B cell (primary cell): ENCODE results near the gene PEPD. TPM values are rescaled to one million over a fixed set of nuclear protein-coding genes. Genes with fewer than 3 reads are reported as not detected.

Experiments
- ATAC-seq: fragments of 200-7000 bp; cut with Tn5 transposase; one replicate; pipeline ENCODE4 v1.10.0; 2021; ENCODE audit warnings: low read depth, mild to moderate bottlenecking, moderate number of reproducible peaks, moderate library complexity
- CTCF ChIA-PET: fragments of 350-600 bp; sonication (Branson Sonifier 250); formaldehyde crosslinking; loops from one replicate; lab custom pipeline; 2021; ENCODE audit warnings: antibody characterized with exemption, inconsistent platforms; lab: Charles Lee
- POLR2A ChIA-PET: fragments of 350-600 bp; sonication (Branson Sonifier 250); formaldehyde crosslinking; loops from one replicate; lab custom pipeline; 2021; ENCODE audit warnings: antibody characterized with exemption; lab: Charles Lee
- DNase-seq: peaks from one replicate; pipeline ENCODE4 v3.0.0; 2013
- H2AFZ ChIP-seq: 2 replicates; pipeline ENCODE4 v1.6.1; 2012; ENCODE audit warnings: mild to moderate bottlenecking, low read depth, low read length; ENCODE audit not compliant: insufficient read depth, poor library complexity, severe bottlenecking
- H3K27ac ChIP-seq, 2 donors: 1 replicate in 1 of 2; 2 replicates in 1 of 2; pipeline ENCODE4 v1.5.1; 2012 to 2013; ENCODE audit warnings: low read length in 2 of 2, mild to moderate bottlenecking in 2 of 2, moderate library complexity in 1 of 2
- H3K27me3 ChIP-seq, 4 experiments: fragments of 200-600 bp in 1 of 4; sonication (generic) in 1 of 4; replicated peaks in 1 of 4; 1 replicate in 2 of 4; 2 replicates in 2 of 4; pipeline versions ENCODE4 v1.6.1 to v1.7.0; 2013 to 2016; ENCODE audit warnings: low read length in 3 of 4, mild to moderate bottlenecking in 2 of 4, mixed read lengths in 1 of 4, moderate library complexity in 1 of 4; ENCODE audit not compliant: insufficient read depth in 4 of 4, control insufficient read depth in 3 of 4; ENCODE audit errors: control extremely low read depth in 1 of 4
- H3K36me3 ChIP-seq, 2 experiments: replicated peaks in 1 of 2; 1 replicate in 1 of 2; 2 replicates in 1 of 2; pipeline versions ENCODE4 v1.6.1 to v1.7.1; 2013; ENCODE audit warnings: low read length in 1 of 2; ENCODE audit not compliant: insufficient read depth in 2 of 2, control insufficient read depth in 1 of 2; ENCODE audit errors: control extremely low read depth in 1 of 2, extremely low read depth in 1 of 2
- H3K4me1 ChIP-seq, 2 donors: fragments of 200-600 bp in 1 of 2; sonication (generic) in 1 of 2; 1 replicate in 1 of 2; 2 replicates in 1 of 2; pipeline versions ENCODE4 v1.5.1 to v1.6.1; 2013 to 2017; ENCODE audit warnings: low read length in 2 of 2; ENCODE audit not compliant: control insufficient read depth in 2 of 2, insufficient read depth in 2 of 2
- H3K4me2 ChIP-seq: replicated peaks from 2 replicates; pipeline ENCODE3; 2012; ENCODE audit warnings: mild to moderate bottlenecking, low read depth, low read length; ENCODE audit not compliant: poor library complexity, severe bottlenecking
- H3K4me3 ChIP-seq, 5 experiments: fragments of 200-600 bp in 1 of 5; sonication (generic) in 1 of 5; 1 replicate in 3 of 5; 2 replicates in 2 of 5; pipeline versions ENCODE4 v1.5.1 to v1.7.0; 2011 to 2016; ENCODE audit warnings: low read length in 4 of 5, mild to moderate bottlenecking in 4 of 5, low read depth in 2 of 5, control low read depth in 1 of 5, moderate library complexity in 1 of 5; ENCODE audit not compliant: insufficient read depth in 1 of 5; ENCODE audit errors: control extremely low read depth in 1 of 5, extremely low read depth in 1 of 5
- H3K79me2 ChIP-seq: fragments of 200-600 bp; sonication (generic); one replicate; pipeline ENCODE4 v1.6.0; 2016; ENCODE audit warnings: low read length; ENCODE audit not compliant: control insufficient read depth, insufficient read depth
- H3K9ac ChIP-seq: fragments of 200-600 bp; sonication (generic); 2 replicates; pipeline ENCODE4 v1.6.1; 2017; ENCODE audit warnings: mild to moderate bottlenecking, low read length, moderate library complexity
- H3K9me3 ChIP-seq, 3 donors: one replicate each; pipeline versions ENCODE4 v1.6.1 to v1.7.1; 2013; ENCODE audit warnings: low read length in 2 of 3; ENCODE audit not compliant: control insufficient read depth in 2 of 3, insufficient read depth in 1 of 3; ENCODE audit errors: control extremely low read depth in 1 of 3
- H4K20me1 ChIP-seq: 2 replicates; pipeline ENCODE4 v1.6.0; 2012; ENCODE audit warnings: mild to moderate bottlenecking, low read length; ENCODE audit not compliant: insufficient read depth, control insufficient read depth, poor library complexity, severe bottlenecking
- H3K27ac Mint-ChIP-seq: one replicate; pipeline ENCODE4 v1.8.0; 2021; ENCODE audit warnings: mixed read lengths
- H3K27me3 Mint-ChIP-seq: one replicate; pipeline ENCODE4 v1.8.0; 2021; ENCODE audit warnings: mixed read lengths
- H3K4me1 Mint-ChIP-seq: one replicate; pipeline ENCODE4 v1.8.0; 2021; ENCODE audit warnings: mixed read lengths
- H3K4me3 Mint-ChIP-seq: one replicate; pipeline ENCODE4 v1.8.0; 2021; ENCODE audit warnings: mixed read lengths
- H3K9me3 Mint-ChIP-seq: one replicate; pipeline ENCODE4 v1.8.0; 2022; ENCODE audit warnings: mixed read lengths; ENCODE audit not compliant: insufficient read depth
- CTCF ChIP-seq: fragments of 200-600 bp; IDR thresholded peaks from one replicate; pipeline ENCODE4 v1.8.0; 2022; ENCODE audit warnings: antibody characterized with exemption, mild to moderate bottlenecking
- EZH2 ChIP-seq: IDR thresholded peaks from 2 replicates; pipeline ENCODE4 v1.6.1; 2012; ENCODE audit warnings: borderline replicate concordance, low read depth, mild to moderate bottlenecking, moderate library complexity, low read length; ENCODE audit not compliant: insufficient read depth, poor library complexity, severe bottlenecking
- WGBS: methylation state at CpG from one replicate; pipeline ENCODE4 v1.1.5; 2013; ENCODE audit warnings: missing lambda C conversion rate; ENCODE audit not compliant: insufficient coverage; 5-methylcytosine and 5-hydroxymethylcytosine counted together
- intact Hi-C: fragments of 100-400 bp; cut with micrococcal nuclease; formaldehyde crosslinking; loops from one replicate; pipeline ENCODE4 v1.10.0; 2022
- polyA plus RNA-seq: library from polyadenylated mRNA; depleted of rRNA; stranded (reverse); fragments of >200 nt; gene quantifications from 2 replicates; pipeline ENCODE4 v1.2.3, GENCODE V29; 2012
- total RNA-seq, 2 donors: library from RNA; stranded (reverse); fragments of 120-200 nt in 1 of 2; gene quantifications; 1 replicate in 1 of 2; 2 replicates in 1 of 2; pipeline versions ENCODE4 v1.2.3 to v1.2.4, GENCODE V29; 2013 to 2022

The PEPD gene
- total and polyA plus RNA-seq, 2 donors (not counting 1 experiment from before 2014, with no cell fraction given): 36.4 to 42.7 TPM

DNA sequence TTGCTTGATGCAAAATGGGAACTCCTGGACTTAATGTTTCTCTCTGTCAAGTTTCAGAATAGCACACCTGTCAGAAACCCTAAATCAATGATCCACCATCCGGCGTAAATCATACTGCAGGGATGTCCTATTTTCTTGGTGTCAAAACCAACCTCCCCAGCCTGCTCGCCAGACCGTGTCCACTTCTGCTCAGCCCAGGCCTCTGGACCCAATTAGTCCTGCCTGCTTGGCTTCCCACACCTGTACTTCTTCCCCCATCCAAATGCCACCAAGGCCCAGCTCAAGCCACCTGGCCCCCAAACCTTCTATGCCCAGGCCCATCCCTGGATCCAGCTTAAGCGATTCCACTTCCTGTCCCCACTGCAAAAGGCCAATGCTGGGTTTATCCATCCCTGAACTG is 25.1 kb upstream of the PEPD start:
- H3K27ac Mint-ChIP-seq: no peak overlapping the region
- DNase-seq: no peak
- H3K4me3 ChIP-seq: no peak overlapping the region
- H3K4me2 ChIP-seq: no peak overlapping the region
- no peak overlapping the region for H3K9ac ChIP-seq
- H3K4me1 ChIP-seq: no peaks in the 10 kb centered on the region
- H3K9me3 ChIP-seq: no peaks in the 10 kb centered on the region
- no peak overlapping the region for H2AFZ ChIP-seq
- H3K36me3 ChIP-seq: no peaks in the 10 kb centered on the region
- intact Hi-C loops: no loop called here
- POLR2A ChIA-PET: no interaction called here
- H3K9me3 Mint-ChIP-seq: no peaks in the 10 kb centered on the region
- CTCF ChIA-PET: no interaction called here
- no peak overlapping the region for H3K4me3 Mint-ChIP-seq
- peaks cover 0 to 3% (median 0%) of the 10 kb centered on the region in 4 experiments for H3K27me3 ChIP-seq
- H4K20me1 ChIP-seq: no peaks in the 10 kb centered on the region
- H3K79me2 ChIP-seq: no peaks in the 10 kb centered on the region
- WGBS: 83% methylated on average over 5 of the region's 5 CpGs
- H3K4me1 Mint-ChIP-seq: no peaks in the 10 kb centered on the region
- ATAC-seq: no peak
- TF ChIP-seq CTCF (no peak), EZH2 (no peak)
- H3K27ac ChIP-seq: no peak overlapping the region
- peaks cover 6% of the 10 kb centered on the region for H3K27me3 Mint-ChIP-seq

- CTCF ChIA-PET: no interaction called here
- 77% methylated on average over 8 of the region's 9 CpGs for WGBS
These were observed 23.8 kb upstream of the PEPD start for GRCh38 chr19:33545217-33545981.

More at GRCh38 chr19:33545217-33545981, 23.8 kb upstream of the PEPD start:
- H3K9me3 ChIP-seq: no peaks in the 10 kb centered on the region
- H3K27me3 ChIP-seq: peaks cover 0 to 3% (median 0%) of the 10 kb centered on the region in 4 experiments
- intact Hi-C loops: no loop called here
- Mint-ChIP-seq H3K27me3 (peaks cover 13% of the 10 kb centered on the region), H3K4me1 (no peaks in the 10 kb centered on the region), H3K9me3 (no peaks in the 10 kb centered on the region), H3K4me3 (no peak overlapping the region), H3K27ac (no peak overlapping the region)
- H3K36me3 ChIP-seq: no peaks in the 10 kb centered on the region
- no peaks in the 10 kb centered on the region for H4K20me1 ChIP-seq
- no peaks in the 10 kb centered on the region for H3K79me2 ChIP-seq
- ATAC-seq (no peak), DNase-seq (no peak)
- H3K27ac ChIP-seq: no peak overlapping the region
- H3K9ac ChIP-seq: no peak overlapping the region
- H2AFZ ChIP-seq: no peak overlapping the region
- H3K4me3 ChIP-seq: no peak overlapping the region
- H3K4me1 ChIP-seq: no peaks in the 10 kb centered on the region
- no peak for TF ChIP-seq CTCF
- no peak for TF ChIP-seq EZH2
- no peak overlapping the region for H3K4me2 ChIP-seq
- POLR2A ChIA-PET: no interaction called here
